Osteoblast (primary cell): ENCODE measurements around the gene WNK4. TPM values are rescaled to one million over a fixed set of nuclear protein-coding genes. Genes with fewer than 3 reads are reported as not detected.

Experiments
- DNase-seq: peaks from one replicate; pipeline ENCODE4 v3.0.0; 2011; ENCODE audit warnings: low spot score, mixed read lengths; ENCODE audit not compliant: insufficient read length; ENCODE audit errors: missing footprints
- H2AFZ ChIP-seq: 2 replicates; pipeline ENCODE4 v1.6.0; 2011; ENCODE audit warnings: mild to moderate bottlenecking, low read length
- H3K27ac ChIP-seq: 2 replicates; pipeline ENCODE4 v1.5.1; 2011; ENCODE audit warnings: mild to moderate bottlenecking, low read depth, low read length, moderate library complexity
- H3K27me3 ChIP-seq: 2 replicates; pipeline ENCODE4 v1.6.0; 2012; ENCODE audit warnings: mild to moderate bottlenecking, control low read depth, inconsistent platforms, low read length, moderate library complexity; ENCODE audit not compliant: insufficient read depth
- H3K36me3 ChIP-seq: 2 replicates; pipeline ENCODE4 v1.5.1; 2011; ENCODE audit warnings: mild to moderate bottlenecking, low read length, control low read depth, moderate library complexity; ENCODE audit not compliant: insufficient read depth
- H3K4me1 ChIP-seq: 2 replicates; pipeline ENCODE4 v1.5.1; 2011; ENCODE audit warnings: mild to moderate bottlenecking, low read length, control low read depth, moderate library complexity; ENCODE audit not compliant: insufficient read depth
- H3K4me2 ChIP-seq: 2 replicates; pipeline ENCODE4 v1.6.0; 2011; ENCODE audit warnings: mild to moderate bottlenecking, low read length; ENCODE audit not compliant: insufficient read depth
- H3K4me3 ChIP-seq: fragments of 200-600 bp; sonication (generic); 3 replicates; pipeline ENCODE4 v1.5.1; 2012; ENCODE audit warnings: mild to moderate bottlenecking, low read length, inconsistent platforms; ENCODE audit not compliant: insufficient read depth
- H3K79me2 ChIP-seq: 2 replicates; pipeline ENCODE4 v1.6.0; 2012; ENCODE audit warnings: mild to moderate bottlenecking, low read length, control low read depth, inconsistent platforms; ENCODE audit not compliant: insufficient read depth
- H3K9me3 ChIP-seq: 2 replicates; pipeline ENCODE4 v1.5.1; 2011; ENCODE audit warnings: low read depth, low read length, control low read depth
- H4K20me1 ChIP-seq: 2 replicates; pipeline ENCODE4 v1.6.0; 2012; ENCODE audit warnings: mild to moderate bottlenecking, low read length, control low read depth; ENCODE audit not compliant: insufficient read depth
- total RNA-seq: library from RNA; depleted of rRNA; stranded (reverse); fragments of >200 nt; gene quantifications from 2 replicates; pipeline ENCODE4 v1.2.3, GENCODE V29; 2012
- TF ChIP-seq, protein P1 (sequence below): IDR thresholded peaks from 2 replicates; pipeline ENCODE4 v1.5.1; 2011; ENCODE audit warnings: mild to moderate bottlenecking, low read depth, low read length, moderate library complexity; ENCODE audit errors: extremely low read depth

WNK4 gene
- total RNA-seq, 1 donor: not detected

- peaks cover 2% of the 10 kb centered on the region for H4K20me1 ChIP-seq
- peaks cover 12% of the 10 kb centered on the region for H3K36me3 ChIP-seq
- TF ChIP-seq, protein P1, sequence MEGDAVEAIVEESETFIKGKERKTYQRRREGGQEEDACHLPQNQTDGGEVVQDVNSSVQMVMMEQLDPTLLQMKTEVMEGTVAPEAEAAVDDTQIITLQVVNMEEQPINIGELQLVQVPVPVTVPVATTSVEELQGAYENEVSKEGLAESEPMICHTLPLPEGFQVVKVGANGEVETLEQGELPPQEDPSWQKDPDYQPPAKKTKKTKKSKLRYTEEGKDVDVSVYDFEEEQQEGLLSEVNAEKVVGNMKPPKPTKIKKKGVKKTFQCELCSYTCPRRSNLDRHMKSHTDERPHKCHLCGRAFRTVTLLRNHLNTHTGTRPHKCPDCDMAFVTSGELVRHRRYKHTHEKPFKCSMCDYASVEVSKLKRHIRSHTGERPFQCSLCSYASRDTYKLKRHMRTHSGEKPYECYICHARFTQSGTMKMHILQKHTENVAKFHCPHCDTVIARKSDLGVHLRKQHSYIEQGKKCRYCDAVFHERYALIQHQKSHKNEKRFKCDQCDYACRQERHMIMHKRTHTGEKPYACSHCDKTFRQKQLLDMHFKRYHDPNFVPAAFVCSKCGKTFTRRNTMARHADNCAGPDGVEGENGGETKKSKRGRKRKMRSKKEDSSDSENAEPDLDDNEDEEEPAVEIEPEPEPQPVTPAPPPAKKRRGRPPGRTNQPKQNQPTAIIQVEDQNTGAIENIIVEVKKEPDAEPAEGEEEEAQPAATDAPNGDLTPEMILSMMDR: no peak
- H3K4me1 ChIP-seq: peaks cover 11% of the 10 kb centered on the region
- H3K27ac ChIP-seq: no peak overlapping the region
- no peak overlapping the region for H2AFZ ChIP-seq
- H3K4me2 ChIP-seq: no peak overlapping the region
- H3K27me3 ChIP-seq: no peaks in the 10 kb centered on the region
- H3K4me3 ChIP-seq: no peak overlapping the region
- H3K79me2 ChIP-seq: no peaks in the 10 kb centered on the region
- H3K9me3 ChIP-seq: no peaks in the 10 kb centered on the region
- no peak for DNase-seq
These were observed 25.8 kb downstream of the WNK4 start for GRCh38 chr17:42806249-42806648.

DNA sequence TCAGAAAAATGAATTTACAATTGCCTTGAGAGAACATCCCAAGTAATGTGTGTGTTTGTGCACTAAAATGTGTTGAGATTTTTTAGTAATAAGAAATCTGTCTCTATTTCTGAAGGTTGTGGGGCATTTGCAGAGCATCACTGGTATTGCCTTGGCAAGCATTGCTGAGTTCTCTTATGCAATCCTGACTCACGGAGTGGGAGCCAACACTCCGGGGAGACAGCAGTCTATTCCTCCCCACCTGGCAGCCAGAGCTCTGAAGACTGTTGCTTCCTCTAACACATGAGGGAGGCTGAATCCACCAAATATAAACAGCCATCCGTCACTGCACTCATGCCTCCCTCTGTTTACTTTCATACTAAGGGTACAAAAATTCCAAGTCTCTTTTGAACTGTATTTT lies 28.8 kb downstream of the WNK4 start:
- H3K4me3 ChIP-seq: no peak overlapping the region
- H3K27me3 ChIP-seq: no peaks in the 10 kb centered on the region
- H3K4me2 ChIP-seq: no peak overlapping the region
- H3K36me3 ChIP-seq: peaks cover 29% of the 10 kb centered on the region
- DNase-seq: peak; percentile 94
- H3K4me1 ChIP-seq: peaks cover 15% of the 10 kb centered on the region
- no peaks in the 10 kb centered on the region for H3K9me3 ChIP-seq
- peaks cover 2% of the 10 kb centered on the region for H4K20me1 ChIP-seq
- no peaks in the 10 kb centered on the region for H3K79me2 ChIP-seq
- no peak overlapping the region for H2AFZ ChIP-seq
- TF ChIP-seq, protein P1: no peak
- H3K27ac ChIP-seq: peak overlapping the region; percentile 44

GRCh38 chr17:42814633-42815399 lies 34.4 kb downstream of the WNK4 start:
- Histone ChIP-seq H4K20me1 (no peaks in the 10 kb centered on the region), H3K4me2 (peak overlapping the region; percentile 69), H3K36me3 (peaks cover 72% of the 10 kb centered on the region), H2AFZ (peak overlapping the region; percentile 15), H3K27ac (peak overlapping the region; percentile 63), H3K9me3 (no peaks in the 10 kb centered on the region), H3K79me2 (no peaks in the 10 kb centered on the region), H3K4me1 (peaks cover 42% of the 10 kb centered on the region), H3K27me3 (no peaks in the 10 kb centered on the region), H3K4me3 (peak overlapping the region; percentile 43)
- peak; percentile 92 for DNase-seq
- TF ChIP-seq, protein P1: no peak

- H3K27ac ChIP-seq: peak overlapping the region; percentile 86
- peaks cover 19% of the 10 kb centered on the region for H3K79me2 ChIP-seq
- DNase-seq: peak; percentile 8
- no peaks in the 10 kb centered on the region for H4K20me1 ChIP-seq
- TF ChIP-seq, protein P1: no peak
- no peaks in the 10 kb centered on the region for H3K9me3 ChIP-seq
- H3K4me3 ChIP-seq: no peak overlapping the region
- H3K27me3 ChIP-seq: no peaks in the 10 kb centered on the region
- H3K4me2 ChIP-seq: no peak overlapping the region
- H2AFZ ChIP-seq: no peak overlapping the region
- H3K4me1 ChIP-seq: peaks cover 43% of the 10 kb centered on the region
- H3K36me3 ChIP-seq: peaks cover 65% of the 10 kb centered on the region
These were observed 37.5 kb downstream of the WNK4 start for GRCh38 chr17:42817866-42818265.
